ENCODE measurements around the gene TBX1.

The TBX1 gene

DNA sequence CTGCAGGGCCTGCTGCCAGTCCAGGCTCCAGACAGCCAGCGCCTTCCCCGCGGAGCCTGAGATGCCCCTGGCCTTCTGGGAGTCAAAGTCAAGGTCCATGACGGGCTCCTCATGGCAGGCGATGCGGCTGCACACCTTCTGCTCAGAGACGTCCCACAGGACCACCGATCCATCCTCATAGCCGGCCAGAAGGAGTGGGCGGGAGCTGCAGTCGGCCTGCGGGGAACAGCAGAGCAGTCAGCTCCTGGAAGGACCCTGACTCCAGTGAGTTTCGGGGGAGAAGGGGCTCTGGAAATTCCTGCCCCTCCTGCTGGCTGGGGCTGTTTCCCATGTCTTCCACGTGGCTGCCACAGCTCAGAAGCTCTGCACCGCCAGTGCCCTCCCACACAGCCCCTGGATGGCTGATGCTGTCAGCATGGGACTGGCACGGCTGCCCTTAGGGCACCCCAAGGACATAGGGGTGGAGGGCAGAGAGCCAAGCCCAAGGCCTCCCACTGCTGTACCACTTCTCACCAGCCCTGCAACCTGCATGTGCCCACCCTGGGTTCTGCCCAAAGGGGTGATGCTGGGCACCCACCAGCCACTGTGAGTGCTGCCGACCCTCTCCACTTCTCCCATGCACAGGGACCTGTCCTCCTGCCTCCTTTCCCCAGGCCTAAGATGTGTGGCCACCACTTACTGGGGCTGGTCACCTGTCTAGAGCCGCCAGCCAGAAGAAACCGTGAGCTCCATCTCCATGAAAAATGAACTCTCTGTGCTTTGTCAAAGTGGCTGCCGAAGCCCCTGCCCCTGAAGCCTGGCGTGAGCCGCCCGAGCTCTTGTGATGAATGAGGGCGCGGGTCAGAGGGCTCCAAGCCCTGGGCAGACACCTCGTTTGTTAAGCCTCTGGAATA lies 41.7 kb downstream of the TBX1 start:
- no peaks in the 10 kb centered on the region; the same call in 1 of the 2 replicates for H3K36me3 ChIP-seq (ENCODE audit: control insufficient read depth, insufficient read depth, low read length)
- H3K27me3 ChIP-seq (replicated peaks; ENCODE audit: control insufficient read depth, insufficient read depth, low read length), result no peaks in the 10 kb centered on the region
- TF ChIP-seq CTCF (IDR thresholded peaks at IDR 0.05; ENCODE audit: insufficient read depth, low read length, poor library complexity, severe bottlenecking), result no peak
- H3K4me3 ChIP-seq (replicated peaks; ENCODE audit: low read depth, low read length), result no peak overlapping the region
- no peak for DNase-seq (ENCODE audit: extremely low read depth, insufficient read length)

DNA sequence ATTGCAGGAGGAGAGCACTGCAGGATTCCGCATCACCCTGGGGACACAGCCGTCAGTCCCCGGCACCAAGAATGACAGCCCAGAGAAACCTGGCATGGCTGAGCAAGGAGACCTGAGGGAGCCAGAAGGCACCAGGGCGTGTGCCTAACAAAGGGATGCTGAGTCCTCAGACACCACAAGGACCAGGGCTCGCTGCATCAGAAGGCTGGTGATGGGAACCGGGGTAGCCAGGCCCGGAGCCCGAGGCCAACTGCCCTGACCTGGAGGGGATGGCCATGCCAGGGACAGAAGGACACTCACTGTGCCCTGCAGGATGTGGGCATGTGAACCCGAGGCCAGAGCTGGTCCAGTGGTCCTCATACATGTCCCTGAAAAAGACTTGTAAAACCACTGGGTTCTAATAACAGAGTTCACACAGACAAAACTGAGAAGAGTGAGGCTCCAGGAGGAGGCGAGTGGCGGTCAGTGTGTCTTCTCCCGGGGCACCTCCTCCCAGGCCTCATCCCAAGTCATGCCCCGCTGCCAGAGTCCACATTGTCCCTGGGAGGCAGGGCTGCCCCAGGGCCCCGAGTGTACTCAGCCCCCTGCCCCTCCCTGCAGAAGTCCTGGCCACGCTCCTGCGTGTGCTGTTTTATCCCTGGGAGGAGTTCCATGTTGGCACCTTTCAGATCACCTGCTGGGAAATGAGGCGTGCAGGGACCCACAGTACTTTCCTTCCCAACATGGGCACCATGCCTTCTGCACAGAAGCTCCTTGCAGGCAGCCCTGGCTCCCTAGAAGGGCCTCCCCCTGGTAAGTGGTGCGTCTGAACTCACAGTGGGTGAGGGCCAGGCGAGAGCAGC lies 42.5 kb downstream of the TBX1 start:
- DNase-seq (ENCODE audit: extremely low read depth, insufficient read length), result no peak
- Histone ChIP-seq H3K36me3 (ENCODE audit: control insufficient read depth, insufficient read depth, low read length) (no peaks in the 10 kb centered on the region; the same call in 1 of the 2 replicates), H3K4me3 (replicated peaks; ENCODE audit: low read depth, low read length) (no peak overlapping the region), H3K27me3 (replicated peaks; ENCODE audit: control insufficient read depth, insufficient read depth, low read length) (no peaks in the 10 kb centered on the region)
- TF ChIP-seq CTCF (IDR thresholded peaks at IDR 0.05; ENCODE audit: insufficient read depth, low read length, poor library complexity, severe bottlenecking), result no peak

DNA sequence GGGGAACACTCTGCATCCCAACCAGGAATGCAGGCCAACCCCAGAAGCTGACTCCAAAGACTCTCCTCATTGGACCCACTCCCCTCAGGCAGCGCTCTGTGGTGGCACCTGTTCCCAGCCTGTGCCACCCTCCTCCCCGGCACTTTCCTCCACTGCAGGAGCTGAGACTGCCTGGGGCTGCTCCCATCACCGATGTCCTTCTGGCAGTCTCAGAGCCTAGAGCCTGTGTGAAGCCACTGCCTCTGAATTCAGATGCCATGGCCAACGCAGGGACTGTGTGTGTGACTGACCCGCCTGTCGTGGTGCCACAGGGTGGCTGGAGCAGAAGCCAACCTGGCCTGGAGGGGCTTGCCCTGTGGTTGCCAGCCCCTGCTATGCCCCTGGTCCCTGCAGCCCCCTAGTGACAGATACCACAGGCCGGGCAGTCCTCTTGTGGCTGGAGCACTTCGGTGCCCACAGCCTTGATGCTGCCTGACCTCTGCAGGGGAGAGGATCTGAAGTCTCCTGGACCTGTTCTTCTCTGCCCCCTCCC lies 43.2 kb downstream of the TBX1 start:
- Histone ChIP-seq H3K27me3 (replicated peaks; ENCODE audit: control insufficient read depth, insufficient read depth, low read length) (no peaks in the 10 kb centered on the region), H3K4me3 (replicated peaks; ENCODE audit: low read depth, low read length) (no peak overlapping the region), H3K36me3 (ENCODE audit: control insufficient read depth, insufficient read depth, low read length) (no peaks in the 10 kb centered on the region; the same call in 1 of the 2 replicates)
- DNase-seq (ENCODE audit: extremely low read depth, insufficient read length), result no peak
- TF ChIP-seq CTCF (IDR thresholded peaks at IDR 0.05; ENCODE audit: insufficient read depth, low read length, poor library complexity, severe bottlenecking), result no peak

DNA sequence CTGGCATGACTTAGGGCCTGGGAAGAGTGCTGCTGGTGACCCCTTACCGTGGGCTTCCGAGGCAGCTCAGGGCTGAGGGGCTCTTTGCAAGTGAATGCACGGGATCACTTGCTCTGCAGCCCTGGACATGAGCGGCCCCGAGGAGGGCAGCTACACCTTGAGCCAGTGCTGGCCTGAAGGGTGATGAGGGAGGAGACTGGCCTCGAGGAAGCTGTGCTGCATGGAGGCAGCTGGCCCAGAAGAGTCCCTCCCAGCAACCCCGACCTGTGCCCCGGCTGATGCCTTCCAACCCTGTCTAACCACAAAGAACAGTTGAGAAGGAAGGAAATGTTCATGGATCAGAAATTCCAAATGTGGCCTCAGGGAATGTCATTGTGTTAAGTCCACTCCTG lies 45.2 kb downstream of the TBX1 start:
- TF ChIP-seq CTCF (IDR thresholded peaks at IDR 0.05; ENCODE audit: insufficient read depth, low read length, poor library complexity, severe bottlenecking), result no peak
- DNase-seq (ENCODE audit: extremely low read depth, insufficient read length), result no peak
- H3K36me3 ChIP-seq (ENCODE audit: control insufficient read depth, insufficient read depth, low read length), result no peaks in the 10 kb centered on the region; the same call in 1 of the 2 replicates
- no peaks in the 10 kb centered on the region for H3K27me3 ChIP-seq (replicated peaks; ENCODE audit: control insufficient read depth, insufficient read depth, low read length)
- no peak overlapping the region for H3K4me3 ChIP-seq (replicated peaks; ENCODE audit: low read depth, low read length)

DNA sequence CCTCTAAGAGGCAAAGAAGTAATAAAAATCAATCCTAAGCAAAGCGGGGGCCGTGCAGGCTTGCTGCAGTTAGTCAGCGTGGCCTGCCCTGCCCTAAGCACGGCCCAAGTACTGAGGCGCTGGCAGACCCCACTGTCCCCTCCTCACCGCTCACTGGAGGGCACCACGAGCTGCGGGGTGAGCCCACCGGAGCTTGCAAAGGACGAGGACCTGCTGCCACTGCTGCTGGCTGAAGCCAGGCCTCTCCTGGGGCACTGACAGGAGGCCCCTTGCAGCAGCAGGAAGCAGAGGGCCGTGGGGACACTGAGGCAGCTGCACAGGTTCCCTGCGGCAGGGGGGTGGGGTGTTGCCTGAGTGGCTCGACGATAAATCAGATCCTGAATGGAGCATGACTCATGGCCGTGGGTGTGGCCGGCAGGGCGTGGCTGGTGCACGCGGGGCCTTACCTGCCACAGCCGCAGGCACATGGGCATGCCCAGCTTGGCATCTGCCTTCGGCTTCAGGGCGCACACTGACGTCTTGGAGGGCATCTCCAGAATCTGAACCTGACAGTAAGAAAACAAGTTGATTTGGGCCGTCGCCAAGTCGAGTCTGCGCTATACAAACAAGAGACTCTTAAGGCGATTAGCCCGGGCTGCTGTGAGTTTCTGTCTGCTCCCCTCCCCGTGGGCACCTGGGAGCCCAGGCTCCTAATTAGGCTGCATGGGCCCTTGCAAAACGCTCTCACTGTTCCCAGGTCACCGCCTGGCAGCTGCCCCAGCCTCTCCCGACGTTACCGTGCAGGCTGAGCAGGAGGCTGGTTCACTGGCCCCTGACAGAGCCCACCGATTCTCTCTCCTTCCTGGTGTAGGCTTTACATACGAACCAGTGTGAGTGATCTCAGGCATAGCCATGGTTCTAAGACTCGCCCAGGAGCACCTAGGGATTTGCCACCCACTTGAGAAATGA lies 45.9 kb downstream of the TBX1 start:
- H3K36me3 ChIP-seq (ENCODE audit: control insufficient read depth, insufficient read depth, low read length), result no peaks in the 10 kb centered on the region
- no peak for TF ChIP-seq CTCF (IDR thresholded peaks at IDR 0.05; ENCODE audit: insufficient read depth, low read length, poor library complexity, severe bottlenecking)
- H3K27me3 ChIP-seq (replicated peaks; ENCODE audit: control insufficient read depth, insufficient read depth, low read length), result no peaks in the 10 kb centered on the region
- no peak for DNase-seq (ENCODE audit: extremely low read depth, insufficient read length)
- H3K4me3 ChIP-seq (replicated peaks; ENCODE audit: low read depth, low read length), result no peak overlapping the region
